ENCODE measurements around the gene TMOD3.

- TF ChIP-seq YY1 (IDR thresholded peaks at IDR 0.05; ENCODE audit: insufficient read depth, insufficient read length) (no peak), ZNF274 (IDR thresholded peaks at IDR 0.05; ENCODE audit: low read depth, low read length) (no peak), SUZ12 (IDR thresholded peaks at IDR 0.05; ENCODE audit: extremely low read depth, insufficient read depth, insufficient read length) (no peak)
Measured at GRCh38 chr15:51841406-51842040, 12.1 kb downstream of the TMOD3 start.

Measured in NT2/D1 (cell line).